H1 (cell line): ENCODE results near the gene CBARP. TPM values are rescaled to one million over a fixed set of nuclear protein-coding genes. Genes with fewer than 3 reads are reported as not detected.
"Not testable (repeated sequence)": the region's sequence is repeated elsewhere in the genome, so short reads cannot be mapped to it uniquely, and the experiment has no call there.

ENCODE experiments used
- CTCF ChIA-PET: fragments of 300-600 bp; sonication (Branson Sonifier 250); formaldehyde crosslinking; loops from one replicate; lab custom pipeline; 2021; ENCODE audit not compliant: partially characterized antibody; lab: Charles Lee
- POLR2A ChIA-PET: fragments of 300-600 bp; sonication (Branson Sonifier 250); formaldehyde crosslinking; loops from one replicate; lab custom pipeline; 2021; ENCODE audit warnings: inconsistent platforms; ENCODE audit not compliant: partially characterized antibody; lab: Charles Lee
- DNase-seq, 2 experiments: peaks; one replicate each; pipeline versions ENCODE4 v3.0.0 to v3.0.0-alpha.2; 2010 to 2022; ENCODE audit warnings: low spot score in 2 of 2, low read depth in 1 of 2, mixed read lengths in 1 of 2
- FAIRE-seq: peaks from 2 replicates; lab custom pipeline; 2011; peaks lifted over from hg19 to GRCh38; lab: Jason Lieb, UNC
- H2AFZ ChIP-seq: 2 replicates; pipeline ENCODE4 v1.8.1; 2012; ENCODE audit warnings: low read length, inconsistent platforms
- H2AK5ac ChIP-seq: 2 replicates; pipeline ENCODE4 v1.6.1; 2013; ENCODE audit warnings: low read depth, low read length
- H2BK120ac ChIP-seq: replicated peaks from 2 replicates; pipeline ENCODE3; 2013; ENCODE audit warnings: low read depth, low read length, inconsistent platforms
- H2BK12ac ChIP-seq: 2 replicates; pipeline ENCODE4 v1.6.1; 2013; ENCODE audit warnings: low read depth, low read length
- H2BK15ac ChIP-seq: 2 replicates; pipeline ENCODE4 v1.6.1; 2013; ENCODE audit warnings: low read length
- H2BK20ac ChIP-seq: 2 replicates; pipeline ENCODE4 v1.6.1; 2013; ENCODE audit warnings: low read length
- H2BK5ac ChIP-seq: 2 replicates; pipeline ENCODE4 v1.6.1; 2013; ENCODE audit warnings: low read depth, low read length
- H3K14ac ChIP-seq: 2 replicates; pipeline ENCODE4 v1.6.1; 2013; ENCODE audit warnings: inconsistent platforms; ENCODE audit not compliant: insufficient read length
- H3K18ac ChIP-seq: 2 replicates; pipeline ENCODE4 v1.6.1; 2013; ENCODE audit warnings: low read length; ENCODE audit errors: extremely low read depth
- H3K23ac ChIP-seq: 2 replicates; pipeline ENCODE4 v1.6.1; 2013; ENCODE audit warnings: inconsistent platforms; ENCODE audit not compliant: insufficient read length
- H3K23me2 ChIP-seq: 2 replicates; pipeline ENCODE4 v1.6.1; 2013; ENCODE audit warnings: low read depth, low read length
- H3K27ac ChIP-seq: 2 replicates; pipeline ENCODE4 v1.6.1; 2011; ENCODE audit warnings: low read depth, low read length, inconsistent platforms
- H3K27me3 ChIP-seq, 4 experiments: replicated peaks in 1 of 4; 1 replicate in 1 of 4; 2 replicates in 3 of 4; pipeline versions ENCODE4 v1.6.1 to v1.8.1; 2011 to 2013; ENCODE audit warnings: low read length in 3 of 4, mild to moderate bottlenecking in 3 of 4, inconsistent platforms in 2 of 4, mixed read lengths in 2 of 4, moderate library complexity in 1 of 4; ENCODE audit not compliant: control insufficient read depth in 3 of 4, insufficient read depth in 3 of 4; ENCODE audit errors: extremely low read depth in 1 of 4
- H3K36me3 ChIP-seq, 4 experiments: 2 replicates each; pipeline versions ENCODE4 v1.6.1 to v1.8.1; 2011 to 2013; ENCODE audit warnings: mild to moderate bottlenecking in 4 of 4, low read length in 3 of 4, moderate library complexity in 2 of 4, control low read depth in 1 of 4, inconsistent platforms in 1 of 4; ENCODE audit not compliant: insufficient read depth in 4 of 4, control insufficient read depth in 2 of 4
- H3K4ac ChIP-seq: replicated peaks from 2 replicates; pipeline ENCODE3; 2013; ENCODE audit warnings: low read length, low read depth, mixed read lengths, inconsistent platforms; ENCODE audit not compliant: insufficient read length
- H3K4me1 ChIP-seq, 4 experiments: replicated peaks in 1 of 4; 1 replicate in 1 of 4; 2 replicates in 3 of 4; pipeline versions ENCODE4 v1.6.1 to v1.8.1; 2011 to 2013; ENCODE audit warnings: low read length in 3 of 4, inconsistent platforms in 2 of 4, mixed read lengths in 1 of 4; ENCODE audit not compliant: insufficient read depth in 4 of 4, control insufficient read depth in 3 of 4
- H3K4me2 ChIP-seq, 2 experiments: 2 replicates each; pipeline versions ENCODE4 v1.6.1 to v1.8.1; 2011 to 2013; ENCODE audit warnings: low read depth in 2 of 2, low read length in 2 of 2, control low read depth in 1 of 2, inconsistent platforms in 1 of 2, mild to moderate bottlenecking in 1 of 2; ENCODE audit not compliant: insufficient read depth in 1 of 2
- H3K4me3 ChIP-seq, 4 experiments: fragments of 200-600, 300-600 bp in 1 of 4; sonication (generic), shearing (Covaris generic), sonication (Bioruptor Twin) in 1 of 4; 2 replicates each; pipeline versions ENCODE4 v1.5.1 to v1.8.1; 2011 to 2016; ENCODE audit warnings: low read length in 4 of 4, low read depth in 3 of 4, control low read depth in 2 of 4, inconsistent platforms in 2 of 4, mild to moderate bottlenecking in 2 of 4, mixed read lengths in 1 of 4, moderate library complexity in 1 of 4; ENCODE audit not compliant: insufficient read depth in 2 of 4; ENCODE audit errors: extremely low read depth in 1 of 4
- H3K56ac ChIP-seq: replicated peaks from 2 replicates; pipeline ENCODE3; 2013; ENCODE audit warnings: low read depth, mild to moderate bottlenecking, mixed read lengths, low read length, inconsistent platforms; ENCODE audit not compliant: insufficient read length
- H3K79me1 ChIP-seq: 2 replicates; pipeline ENCODE4 v1.6.1; 2013; ENCODE audit warnings: low read depth, low read length, control low read depth
- H3K79me2 ChIP-seq, 2 experiments: 2 replicates each; pipeline versions ENCODE4 v1.6.1 to v1.8.1; 2012 to 2013; ENCODE audit warnings: low read length in 2 of 2, mild to moderate bottlenecking in 2 of 2, inconsistent platforms in 1 of 2; ENCODE audit not compliant: insufficient read depth in 2 of 2, control insufficient read depth in 1 of 2
- H3K9ac ChIP-seq, 4 experiments: replicated peaks in 1 of 4; 1 replicate in 1 of 4; 2 replicates in 3 of 4; pipeline versions ENCODE4 v1.6.1 to v1.8.1; 2011 to 2013; ENCODE audit warnings: low read depth in 3 of 4, low read length in 3 of 4, control low read depth in 2 of 4, mild to moderate bottlenecking in 2 of 4, moderate library complexity in 2 of 4, inconsistent platforms in 1 of 4; ENCODE audit errors: extremely low read depth in 1 of 4
- H3K9me3 ChIP-seq, 2 experiments: 2 replicates each; pipeline versions ENCODE4 v1.6.1 to v1.8.1; 2012 to 2013; ENCODE audit warnings: mild to moderate bottlenecking in 2 of 2, moderate library complexity in 2 of 2, control low read depth in 1 of 2, inconsistent platforms in 1 of 2, low read depth in 1 of 2, low read length in 1 of 2, mixed read lengths in 1 of 2; ENCODE audit not compliant: insufficient read depth in 2 of 2
- H4K20me1 ChIP-seq, 2 experiments: replicated peaks in 1 of 2; 2 replicates each; pipeline versions ENCODE3 to v1.8.1; 2011 to 2013; ENCODE audit warnings: inconsistent platforms in 2 of 2, low read length in 2 of 2, mild to moderate bottlenecking in 1 of 2; ENCODE audit not compliant: insufficient read depth in 2 of 2, control insufficient read depth in 1 of 2
- H4K5ac ChIP-seq: 2 replicates; pipeline ENCODE4 v1.6.1; 2013; ENCODE audit warnings: low read length, low read depth, mixed read lengths, inconsistent platforms; ENCODE audit not compliant: insufficient read length
- H4K8ac ChIP-seq: 2 replicates; pipeline ENCODE4 v1.8.0; 2013; ENCODE audit warnings: mild to moderate bottlenecking, moderate library complexity, low read length, inconsistent platforms; ENCODE audit not compliant: insufficient read depth; ENCODE audit errors: extremely low read depth
- H4K91ac ChIP-seq: replicated peaks from 2 replicates; pipeline ENCODE3; 2013; ENCODE audit warnings: low read length, mixed read lengths, inconsistent platforms; ENCODE audit not compliant: insufficient read length
- CEBPB ChIP-seq: IDR thresholded peaks from 2 replicates; pipeline ENCODE4 v1.6.1; 2012; ENCODE audit warnings: low read depth, low read length
- CHD2 ChIP-seq: IDR thresholded peaks from 2 replicates; pipeline ENCODE4 v1.6.1; 2012; ENCODE audit warnings: low read length, improper control_type of control experiment
- GABPA ChIP-seq: IDR thresholded peaks from 2 replicates; pipeline ENCODE4 v1.6.1; 2011; ENCODE audit warnings: mild to moderate bottlenecking, low read length, moderate library complexity, borderline replicate concordance; ENCODE audit not compliant: insufficient read depth
- SP4 ChIP-seq: IDR thresholded peaks from 2 replicates; pipeline ENCODE4 v1.6.1; 2012; ENCODE audit warnings: low read length, inconsistent platforms
- WGBS, 2 experiments: shearing (Covaris generic) in 1 of 2; methylation state at CpG; one replicate each; pipeline versions ENCODE4 v1.1.6 to v1.1.7; 2013 to 2015; ENCODE audit warnings: low lambda C conversion rate in 2 of 2, mixed read lengths in 2 of 2, inconsistent platforms in 1 of 2, low coverage in 1 of 2, missing lambda C conversion rate in 1 of 2; ENCODE audit not compliant: insufficient replicate concordance in 2 of 2, insufficient coverage in 1 of 2, insufficient read length in 1 of 2; ENCODE audit errors: extremely low coverage in 1 of 2, missing lambda C conversion rate in 1 of 2; 5-methylcytosine and 5-hydroxymethylcytosine counted together
- polyA plus RNA-seq, 7 experiments: library from polyadenylated mRNA; depleted of rRNA in 3 of 7; stranded (reverse) in 5 of 7; unstranded in 2 of 7; fragments of >200 nt in 5 of 7; fragments of 200-250 nt in 2 of 7; gene quantifications; 1 replicate in 5 of 7; 2 replicates in 1 of 7; 4 replicates in 1 of 7; pipeline versions ENCODE4 v1.2.1 to v1.2.3, GENCODE V29; 2011 to 2013; ENCODE audit warnings: missing spikeins in 2 of 7, mixed read lengths in 2 of 7
- total RNA-seq: library from RNA; stranded (reverse); fragmentation: NEBNext Ultra II Directional; extraction: Animal tissue kit (Norgen Biotek cat#: 25700); gene quantifications from 2 replicates; pipeline ENCODE4 v1.2.1, GENCODE V29; 2021

CBARP gene
- total and polyA plus RNA-seq, 2 of the 8 experiments (the other 6 are each of a cell fraction or from before 2014, with no cell fraction given): 4.9 to 14.7 TPM

DNA sequence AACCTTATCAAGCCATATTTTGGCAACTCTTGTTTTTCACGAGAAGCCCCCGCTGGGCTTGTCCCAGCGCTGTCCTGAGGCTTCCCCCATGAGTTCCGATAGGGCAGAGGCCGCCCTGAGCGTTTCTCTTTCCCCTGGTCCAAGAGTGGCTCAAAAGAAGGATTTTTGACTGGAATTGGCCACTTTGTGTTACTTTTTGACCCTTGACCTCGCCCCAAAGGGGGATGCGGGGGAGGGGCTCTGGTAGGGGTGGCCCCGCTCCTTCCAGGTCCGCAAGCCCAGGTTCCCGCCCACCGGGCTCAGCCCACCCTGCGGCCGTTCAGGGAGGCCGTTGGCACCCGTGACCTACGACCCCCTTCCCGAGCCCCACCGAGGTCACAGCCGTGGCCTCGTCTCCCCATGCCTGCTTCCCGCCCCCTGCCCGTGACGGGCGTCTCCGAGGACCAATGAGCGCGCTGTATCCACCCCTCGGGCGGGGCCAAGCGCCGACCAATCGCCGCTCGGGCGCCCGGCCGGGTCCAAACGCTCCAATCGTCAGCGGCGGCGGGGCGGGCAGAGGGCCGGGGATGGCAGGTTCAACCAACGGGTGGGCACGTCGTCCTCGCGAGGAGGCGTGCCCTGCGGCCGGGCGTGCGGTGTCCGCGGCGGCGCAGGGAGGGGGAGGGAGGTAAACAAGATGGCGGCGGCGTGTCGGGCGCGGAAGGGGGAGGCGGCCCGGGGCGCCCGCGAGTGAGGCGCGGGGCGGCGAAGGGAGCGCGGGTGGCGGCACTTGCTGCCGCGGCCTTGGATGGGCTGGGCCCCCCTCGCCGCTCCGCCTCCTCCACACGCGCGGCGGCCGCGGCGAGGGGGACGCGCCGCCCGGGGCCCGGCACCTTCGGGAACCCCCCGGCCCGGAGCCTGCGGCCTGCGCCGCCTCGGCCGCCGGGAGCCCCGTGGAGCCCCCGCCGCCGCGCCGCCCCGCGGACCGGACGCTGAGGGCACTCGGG lies 32.4 kb downstream of the CBARP start, which contains the start of gene STK11 (continued):
- TF ChIP-seq CHD2 (peak; percentile 84), SP4 (0 out of 2 replicates have a peak, but pooled peaks have one; percentile 45), GABPA (no peak), CEBPB (no peak)

DNA sequence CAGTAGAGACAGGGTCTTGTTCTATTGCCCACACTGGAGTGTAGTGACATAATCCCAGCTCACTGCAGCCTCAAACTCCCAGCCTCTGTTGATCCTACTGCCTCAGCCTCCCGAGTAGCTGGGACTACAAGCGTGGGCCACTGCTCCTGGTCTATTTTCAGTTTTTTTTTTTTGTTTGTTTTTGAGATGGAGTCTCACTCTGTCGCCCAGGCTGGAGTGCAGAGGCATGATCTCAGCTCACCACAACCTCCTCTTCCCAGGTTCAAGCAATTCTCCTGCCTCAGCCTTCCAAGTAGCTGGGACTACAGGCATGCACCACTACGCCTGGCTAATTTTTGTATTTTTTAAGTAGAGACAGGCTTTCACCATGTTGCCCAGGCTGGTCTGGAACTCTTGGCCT lies 37.2 kb downstream of the CBARP start:
- FAIRE-seq, H2BK120ac ChIP-seq, H2BK12ac ChIP-seq, H2AFZ ChIP-seq, H3K27ac ChIP-seq, H3K23me2 ChIP-seq, H3K4me3 ChIP-seq, H3K9ac ChIP-seq, H3K27me3 ChIP-seq, H3K9me3 ChIP-seq, H3K4ac ChIP-seq, H3K4me2 ChIP-seq, H2BK15ac ChIP-seq, H3K18ac ChIP-seq, H3K23ac ChIP-seq, H3K79me1 ChIP-seq, H3K14ac ChIP-seq, H3K36me3 ChIP-seq, H4K5ac ChIP-seq, H4K20me1 ChIP-seq, H3K56ac ChIP-seq, H3K4me1 ChIP-seq, H3K79me2 ChIP-seq, H2BK5ac ChIP-seq, DNase-seq, H2BK20ac ChIP-seq, H4K8ac ChIP-seq, H2AK5ac ChIP-seq, H4K91ac ChIP-seq: not testable (repeated sequence)
- 91% methylated on average over 4 of the region's 4 CpGs; no CpG with 5 or more reads in 1 of the 2 experiments for WGBS, 2 experiments
- ChIA-PET CTCF (interaction anchor here (0.9 to 3.3 kb wide), 6 partner anchors 11 to 88 kb away, joined by 3 to 19 read pairs (median 5); no protein-coding TSS in a partner anchor), POLR2A (interaction anchor here (0.6 to 2.0 kb wide), 9 partner anchors 9 to 97 kb away, joined by 3 to 6 read pairs (median 3); partner anchors contain the start of genes FAM174C and GPX4)
